IMR-90 (cell line): ENCODE measurements around the gene NPB. TPM values are rescaled to one million over a fixed set of nuclear protein-coding genes. Genes with fewer than 3 reads are reported as not detected.

Experiments used
- ATAC-seq: fragments of 200-7000 bp; cut with Tn5 transposase; 2 replicates; pipeline ENCODE4 v1.9.1; 2020; ENCODE audit warnings: low read depth, mild to moderate bottlenecking, moderate library complexity
- BruUV-seq: library from RNA; stranded (reverse); fragments of 400-500 nt; replicated peaks from 2 replicates; lab custom pipeline; 2021; lab: Mats Ljungman, UMichigan
- CTCF ChIA-PET: fragments of 300-600 bp; formaldehyde crosslinking; extraction: SDS; loops from one replicate; lab custom pipeline; 2021; ENCODE audit warnings: antibody characterized with exemption; lab: Yijun Ruan, JAX
- POLR2A ChIA-PET: fragments of 300-600 bp; sonication (Branson Sonifier 250); formaldehyde crosslinking; loops from one replicate; lab custom pipeline; 2022; ENCODE audit warnings: antibody characterized with exemption; ENCODE audit not compliant: unreplicated experiment; lab: Charles Lee
- DNase-seq: peaks from one replicate; pipeline ENCODE4 v3.0.0; 2013
- H2AFZ ChIP-seq: replicated peaks from 2 replicates; pipeline ENCODE3; 2013; ENCODE audit warnings: low read length, mild to moderate bottlenecking; ENCODE audit not compliant: poor library complexity
- H2AK5ac ChIP-seq: 2 replicates; pipeline ENCODE4 v1.6.1; 2013; ENCODE audit warnings: low read depth, low read length, inconsistent platforms
- H2AK9ac ChIP-seq: replicated peaks from 2 replicates; pipeline ENCODE3; 2013; ENCODE audit warnings: mild to moderate bottlenecking, low read depth, low read length, moderate library complexity; ENCODE audit not compliant: poor library complexity
- H2BK120ac ChIP-seq: 2 replicates; pipeline ENCODE4 v1.6.1; 2013; ENCODE audit warnings: low read depth, low read length, inconsistent platforms
- H2BK15ac ChIP-seq: 3 replicates; pipeline ENCODE4 v1.6.1; 2013; ENCODE audit warnings: low read depth, low read length, inconsistent platforms
- H2BK20ac ChIP-seq: 2 replicates; pipeline ENCODE4 v1.6.1; 2013; ENCODE audit warnings: low read depth, mild to moderate bottlenecking, inconsistent platforms, low read length, moderate library complexity
- H2BK5ac ChIP-seq: 2 replicates; pipeline ENCODE4 v1.6.1; 2013; ENCODE audit warnings: mild to moderate bottlenecking, low read depth, low read length, inconsistent platforms; ENCODE audit not compliant: poor library complexity, severe bottlenecking
- H3K14ac ChIP-seq: replicated peaks from 2 replicates; pipeline ENCODE4 v1.6.1; 2013; ENCODE audit warnings: low read depth, low read length, inconsistent platforms
- H3K18ac ChIP-seq: 2 replicates; pipeline ENCODE4 v1.6.1; 2013; ENCODE audit warnings: low read depth, low read length, control low read depth
- H3K23ac ChIP-seq: 2 replicates; pipeline ENCODE4 v1.6.1; 2013; ENCODE audit warnings: low read depth, low read length, inconsistent platforms
- H3K27ac ChIP-seq: 2 replicates; pipeline ENCODE4 v1.5.1; 2013; ENCODE audit warnings: mild to moderate bottlenecking, control low read depth, low read length; ENCODE audit not compliant: insufficient read depth
- H3K27me3 ChIP-seq: 2 replicates; pipeline ENCODE4 v1.6.1; 2013; ENCODE audit warnings: low read length; ENCODE audit not compliant: control insufficient read depth, insufficient read depth
- H3K36me3 ChIP-seq: 2 replicates; pipeline ENCODE4 v1.6.1; 2013; ENCODE audit warnings: low read length, mixed read lengths; ENCODE audit not compliant: control insufficient read depth, insufficient read depth
- H3K4ac ChIP-seq: 2 replicates; pipeline ENCODE4 v1.6.1; 2013; ENCODE audit warnings: low read depth, low read length, inconsistent platforms
- H3K4me1 ChIP-seq: 2 replicates; pipeline ENCODE4 v1.6.1; 2013; ENCODE audit warnings: low read length, mixed read lengths; ENCODE audit not compliant: control insufficient read depth, insufficient read depth
- H3K4me2 ChIP-seq: 2 replicates; pipeline ENCODE4 v1.6.1; 2013; ENCODE audit warnings: low read depth, mild to moderate bottlenecking, control low read depth, low read length, moderate library complexity
- H3K4me3 ChIP-seq: 2 replicates; pipeline ENCODE4 v1.5.1; 2013; ENCODE audit warnings: low read depth, mild to moderate bottlenecking, control low read depth, low read length, moderate library complexity; ENCODE audit not compliant: insufficient read depth
- H3K56ac ChIP-seq: 2 replicates; pipeline ENCODE4 v1.6.1; 2013; ENCODE audit warnings: low read length, inconsistent platforms; ENCODE audit not compliant: insufficient read depth; ENCODE audit errors: extremely low read depth
- H3K79me1 ChIP-seq, 2 experiments: 2 replicates each; pipeline ENCODE4 v1.6.1; 2013; ENCODE audit warnings: low read length in 2 of 2, inconsistent platforms in 1 of 2, low read depth in 1 of 2
- H3K9ac ChIP-seq: 2 replicates; pipeline ENCODE4 v1.6.1; 2013; ENCODE audit warnings: low read depth, low read length, control low read depth
- H3K9me1 ChIP-seq: 2 replicates; pipeline ENCODE4 v1.6.1; 2013; ENCODE audit warnings: low read length, inconsistent platforms; ENCODE audit not compliant: insufficient read depth
- H3K9me3 ChIP-seq: 2 replicates; pipeline ENCODE4 v1.6.1; 2013; ENCODE audit warnings: low read length; ENCODE audit not compliant: control insufficient read depth, insufficient read depth
- H4K20me1 ChIP-seq: 2 replicates; pipeline ENCODE4 v1.6.1; 2013; ENCODE audit warnings: low read length, inconsistent platforms; ENCODE audit not compliant: insufficient read depth
- H4K5ac ChIP-seq: 2 replicates; pipeline ENCODE4 v1.6.1; 2013; ENCODE audit warnings: mild to moderate bottlenecking, low read depth, low read length, control low read depth
- H4K8ac ChIP-seq, 2 experiments: 2 replicates each; pipeline ENCODE4 v1.6.1; 2013; ENCODE audit warnings: low read depth in 2 of 2, low read length in 2 of 2, control low read depth in 1 of 2, inconsistent platforms in 1 of 2
- H4K91ac ChIP-seq: 2 replicates; pipeline ENCODE4 v1.6.1; 2013; ENCODE audit warnings: low read depth, low read length, inconsistent platforms; ENCODE audit not compliant: insufficient read depth
- BHLHE40 ChIP-seq: fragments of 150-350 bp; IDR thresholded peaks from 2 replicates; pipeline ENCODE4 v1.6.1; 2016; ENCODE audit warnings: mild to moderate bottlenecking, low read depth, low read length
- CEBPB ChIP-seq: IDR thresholded peaks from 2 replicates; pipeline ENCODE4 v1.6.1; 2012; ENCODE audit warnings: low read depth, low read length, improper control_type of control experiment
- CHD1 ChIP-seq: IDR thresholded peaks from 2 replicates; pipeline ENCODE4 v1.6.1; 2012; ENCODE audit warnings: low read depth, low read length, improper control_type of control experiment
- ELK1 ChIP-seq: fragments of 150-350 bp; IDR thresholded peaks from 2 replicates; pipeline ENCODE4 v1.6.1; 2016; ENCODE audit warnings: low read depth, mild to moderate bottlenecking, low read length, moderate library complexity, borderline replicate concordance
- FOS ChIP-seq: fragments of 150-350 bp; IDR thresholded peaks from 2 replicates; pipeline ENCODE4 v1.6.1; 2016; ENCODE audit warnings: low read depth, low read length
- MAFK ChIP-seq: IDR thresholded peaks from 2 replicates; pipeline ENCODE4 v1.6.1; 2012; ENCODE audit warnings: low read depth, low read length, improper control_type of control experiment
- MAZ ChIP-seq: IDR thresholded peaks from 2 replicates; pipeline ENCODE4 v1.6.1; 2012; ENCODE audit warnings: low read depth, mild to moderate bottlenecking, low read length, improper control_type of control experiment, moderate library complexity, borderline replicate concordance
- MXI1 ChIP-seq: IDR thresholded peaks from 2 replicates; pipeline ENCODE4 v1.6.1; 2012; ENCODE audit warnings: low read depth, mild to moderate bottlenecking, low read length, moderate library complexity, borderline replicate concordance
- NFE2L2 ChIP-seq: fragments of 150-350 bp; IDR thresholded peaks from 2 replicates; pipeline ENCODE4 v1.6.1; 2016; ENCODE audit warnings: low read depth, mild to moderate bottlenecking, low read length
- RAD21 ChIP-seq: IDR thresholded peaks from 2 replicates; pipeline ENCODE4 v1.6.1; 2012; ENCODE audit warnings: low read length, improper control_type of control experiment
- RCOR1 ChIP-seq: IDR thresholded peaks from 2 replicates; pipeline ENCODE4 v1.6.1; 2012; ENCODE audit warnings: mild to moderate bottlenecking, low read length, improper control_type of control experiment; ENCODE audit not compliant: insufficient replicate concordance
- RFX5 ChIP-seq: IDR thresholded peaks from 2 replicates; pipeline ENCODE4 v1.8.0; 2012; ENCODE audit warnings: low read depth, mild to moderate bottlenecking, low read length, moderate library complexity
- SMC3 ChIP-seq: fragments of 150-350 bp; IDR thresholded peaks from 2 replicates; pipeline ENCODE4 v1.6.1; 2016; ENCODE audit warnings: low read depth, mild to moderate bottlenecking, antibody characterized with exemption, low read length, moderate library complexity
- USF2 ChIP-seq: fragments of 150-350 bp; IDR thresholded peaks from 2 replicates; pipeline ENCODE4 v1.6.1; 2017; ENCODE audit warnings: mild to moderate bottlenecking, antibody characterized with exemption, low read length, low read depth
- WGBS, 2 experiments: methylation state at CpG; one replicate each; pipeline versions ENCODE4 v1.1.5 to v1.1.7; 2013; ENCODE audit warnings: missing lambda C conversion rate in 2 of 2; ENCODE audit not compliant: insufficient read length in 1 of 2; ENCODE audit errors: extremely low coverage in 2 of 2; 5-methylcytosine and 5-hydroxymethylcytosine counted together
- dilution Hi-C: fragments of 300-500 bp; cut with HindIII; formaldehyde crosslinking; loops from one replicate; pipeline ENCODE4 v1.14.3; 2018; ENCODE audit warnings: low sequenced_read_pairs; ENCODE audit not compliant: unreplicated experiment
- in situ Hi-C: fragments of 300-500 bp; cut with MboI; formaldehyde crosslinking; loops from 3 replicates; pipeline ENCODE4 v1.14.3; 2019; ENCODE audit warnings: low sequenced_read_pairs, inconsistent platforms, mixed read lengths
- intact Hi-C: fragments of 100-400 bp; cut with micrococcal nuclease; formaldehyde crosslinking; loops from 2 replicates; pipeline ENCODE4 v1.10.0; 2022
- polyA plus RNA-seq, 3 experiments: library from polyadenylated mRNA; depleted of rRNA; stranded (reverse); fragments of >200 nt; gene quantifications; 2 replicates each; pipeline ENCODE4 v1.2.3, GENCODE V29; 2012; ENCODE audit warnings: low replicate concordance in 1 of 3
- total RNA-seq: library from RNA; depleted of rRNA; stranded (reverse); fragments of >200 nt; gene quantifications from 2 replicates; pipeline ENCODE4 v1.2.3, GENCODE V29; 2012
- TF ChIP-seq, protein P1 (sequence below): conservative IDR thresholded peaks from 2 replicates; pipeline ENCODE4 v1.5.1; 2012; ENCODE audit warnings: mild to moderate bottlenecking, low read depth, low read length, improper control_type of control experiment

The NPB gene
- total and polyA plus RNA-seq, 2 of the 4 experiments (the other 2 are of a cell fraction) = 0.51 TPM; not detected in 1

DNA sequence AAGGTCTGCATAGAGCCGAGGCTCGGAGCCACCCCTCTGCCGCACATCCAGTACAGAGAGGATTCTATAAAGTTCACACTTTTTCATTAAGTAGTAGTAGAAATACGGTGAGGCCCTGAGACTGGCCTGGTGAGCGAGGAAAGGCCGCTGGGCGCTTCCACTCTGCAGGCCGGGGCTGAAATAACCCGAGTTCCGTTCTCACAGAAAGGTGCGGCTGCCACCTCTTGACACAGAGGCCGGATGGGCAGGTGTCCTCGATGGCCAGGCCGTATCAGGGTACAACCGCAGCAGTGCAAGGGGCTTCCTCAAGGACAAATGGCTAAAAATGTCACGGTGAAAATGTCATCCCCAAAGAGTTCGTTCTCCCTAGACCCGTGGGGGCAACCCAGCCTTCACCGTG, 9.9 kb downstream of the NPB start:
- DNase-seq = no peak
- Histone ChIP-seq H2BK15ac (no peak overlapping the region), H4K20me1 (peaks cover 34% of the 10 kb centered on the region), H3K27ac (no peak overlapping the region), H2BK20ac (no peak overlapping the region), H3K4me2 (no peak overlapping the region), H4K91ac (no peak overlapping the region), H3K4ac (no peak overlapping the region), H2AFZ (no peak overlapping the region), H3K23ac (no peak overlapping the region), H3K9ac (no peak overlapping the region), H4K5ac (no peak overlapping the region), H3K36me3 (peaks cover 49% of the 10 kb centered on the region), H3K9me1 (peaks cover 13% of the 10 kb centered on the region; the same call in 1 of the 2 replicates), H3K79me1 (peaks cover 11 to 49% of the 10 kb centered on the region in 2 experiments), H3K4me1 (peaks cover 8% of the 10 kb centered on the region), H2AK9ac (no peak overlapping the region), H3K9me3 (no peaks in the 10 kb centered on the region), H3K14ac (no peak overlapping the region), H3K56ac (no peak overlapping the region), H2BK5ac (no peak overlapping the region), H3K4me3 (no peak overlapping the region), H4K8ac (no peak overlapping the region), H2BK120ac (no peak overlapping the region), H3K18ac (no peak overlapping the region), H2AK5ac (no peak overlapping the region), H3K27me3 (no peaks in the 10 kb centered on the region)
- ATAC-seq = no peak
- dilution Hi-C loops = no loop called here
- BruUV-seq = no TSS peak
- CTCF ChIA-PET = no interaction called here
- POLR2A ChIA-PET = no interaction called here
- intact Hi-C loops = no loop called here
- 95% methylated on average over 16 of the region's 19 CpGs; no CpG with 5 or more reads in 1 of the 2 experiments for WGBS, 2 experiments
- in situ Hi-C loops = no loop called here
- TF ChIP-seq USF2 (no peak), MAFK (no peak), NFE2L2 (no peak), RFX5 (no peak), ELK1 (no peak), FOS (no peak), MAZ (no peak), MXI1 (no peak), SMC3 (no peak), RAD21 (no peak), BHLHE40 (no peak), CHD1 (no peak), RCOR1 (no peak), CEBPB (no peak)
- TF ChIP-seq, protein P1, sequence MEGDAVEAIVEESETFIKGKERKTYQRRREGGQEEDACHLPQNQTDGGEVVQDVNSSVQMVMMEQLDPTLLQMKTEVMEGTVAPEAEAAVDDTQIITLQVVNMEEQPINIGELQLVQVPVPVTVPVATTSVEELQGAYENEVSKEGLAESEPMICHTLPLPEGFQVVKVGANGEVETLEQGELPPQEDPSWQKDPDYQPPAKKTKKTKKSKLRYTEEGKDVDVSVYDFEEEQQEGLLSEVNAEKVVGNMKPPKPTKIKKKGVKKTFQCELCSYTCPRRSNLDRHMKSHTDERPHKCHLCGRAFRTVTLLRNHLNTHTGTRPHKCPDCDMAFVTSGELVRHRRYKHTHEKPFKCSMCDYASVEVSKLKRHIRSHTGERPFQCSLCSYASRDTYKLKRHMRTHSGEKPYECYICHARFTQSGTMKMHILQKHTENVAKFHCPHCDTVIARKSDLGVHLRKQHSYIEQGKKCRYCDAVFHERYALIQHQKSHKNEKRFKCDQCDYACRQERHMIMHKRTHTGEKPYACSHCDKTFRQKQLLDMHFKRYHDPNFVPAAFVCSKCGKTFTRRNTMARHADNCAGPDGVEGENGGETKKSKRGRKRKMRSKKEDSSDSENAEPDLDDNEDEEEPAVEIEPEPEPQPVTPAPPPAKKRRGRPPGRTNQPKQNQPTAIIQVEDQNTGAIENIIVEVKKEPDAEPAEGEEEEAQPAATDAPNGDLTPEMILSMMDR = no peak
